Tibial nerve (tissue), 3 donors: Measurements from ENCODE around the gene FADS2.

Experiments used
- EP300 ChIP-seq, 2 donors: sonication (generic); formaldehyde crosslinking; IDR thresholded peaks; one replicate each; pipeline ENCODE4 v1.6.1; 2017; ENCODE audit warnings: antibody characterized with exemption in 2 of 2, mild to moderate bottlenecking in 1 of 2
- POLR2A ChIP-seq, 2 donors: fragments of 450-650 bp; IDR thresholded peaks; one replicate each; pipeline ENCODE4 v1.6.1; 2017; ENCODE audit warnings: antibody characterized with exemption in 2 of 2, mild to moderate bottlenecking in 2 of 2, moderate library complexity in 2 of 2

DNA sequence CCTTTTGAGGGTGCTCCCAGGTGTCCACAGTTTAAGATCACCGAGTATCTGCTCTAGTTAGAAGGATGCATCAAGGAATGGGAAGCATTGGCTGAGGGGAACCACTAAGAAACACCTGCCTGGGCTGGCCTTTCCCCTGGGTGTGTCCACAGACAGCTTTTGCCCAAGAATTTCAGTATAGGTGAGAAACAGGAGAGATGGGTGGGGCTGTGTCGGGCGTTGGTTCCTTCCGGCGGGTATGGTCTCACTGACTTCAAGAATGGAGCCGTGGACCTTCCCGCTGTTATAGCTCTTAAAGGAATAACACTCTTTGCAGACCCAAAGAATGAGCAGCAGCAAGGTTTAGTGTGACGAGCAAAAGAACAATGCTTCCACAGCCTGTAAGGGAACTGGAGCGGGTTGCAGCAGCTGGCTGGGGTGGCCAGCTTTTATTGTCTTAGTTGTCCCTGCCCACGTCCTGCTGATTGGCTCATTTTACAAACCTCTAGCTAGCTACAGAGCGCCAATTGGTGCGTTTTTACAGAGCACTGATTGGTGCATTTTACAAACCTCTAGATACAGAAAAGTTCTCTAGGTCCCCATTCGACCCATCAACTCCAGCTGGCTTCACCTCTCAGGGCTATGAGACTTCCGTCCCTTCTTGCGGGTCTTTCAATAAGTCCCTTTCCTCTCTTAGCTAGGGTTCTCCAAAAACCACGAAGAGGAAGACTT, 13.7 kb upstream of the FADS2 start:
- TF ChIP-seq POLR2A (IDR thresholded peaks at IDR 0.05) (no peak), EP300 (IDR thresholded peaks at IDR 0.05) (no peak)
